Measurements from ENCODE around the gene MGME1.

DNA sequence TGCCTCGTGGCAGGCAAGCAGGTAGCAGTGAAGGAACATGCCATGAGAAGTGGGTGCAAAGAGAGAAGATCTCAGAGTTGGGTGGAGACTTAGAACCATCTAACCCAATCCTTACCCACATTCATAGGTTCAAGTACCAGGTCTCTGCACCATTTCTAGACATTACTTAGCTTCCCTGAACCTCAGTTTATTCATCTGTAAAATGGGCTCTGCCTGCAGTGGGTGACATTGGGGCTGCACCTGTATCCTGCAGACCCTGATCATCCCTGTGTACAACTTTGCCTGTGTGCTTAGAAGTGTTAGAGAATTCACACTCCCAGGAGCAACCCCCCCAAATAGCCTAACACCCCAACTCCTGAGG, 42.9 kb upstream of the MGME1 start:
- TF ChIP-seq CTCF (IDR thresholded peaks at IDR 0.05): no peak
- no peak for TF ChIP-seq POLR2A (IDR thresholded peaks at IDR 0.05)

Data from Peyer's patch (tissue), 4 donors.